SH-SY5Y (cell line): ENCODE measurements around the gene NFIB.

Experiments used
- GATA2 ChIP-seq: IDR thresholded peaks from 2 replicates; pipeline ENCODE4 v1.6.1; 2011; ENCODE audit warnings: mild to moderate bottlenecking, low read depth, low read length
- GATA3 ChIP-seq: IDR thresholded peaks from 2 replicates; pipeline ENCODE4 v1.6.1; 2011; ENCODE audit warnings: low read depth, mild to moderate bottlenecking, low read length, moderate library complexity

GRCh38 chr9:14348123-14348372 lies 34.1 kb upstream of the NFIB start:
- TF ChIP-seq GATA2: no peak
- TF ChIP-seq GATA3: no peak
